HG03196 (cell line): ENCODE data around the gene MYL2.

ENCODE experiments used
- ATAC-seq: cut with Tn5 transposase; IDR thresholded peaks from one replicate; pipeline ENCODE4 v1.9.1; 2021; ENCODE audit not compliant: unreplicated experiment

Gene MYL2

DNA sequence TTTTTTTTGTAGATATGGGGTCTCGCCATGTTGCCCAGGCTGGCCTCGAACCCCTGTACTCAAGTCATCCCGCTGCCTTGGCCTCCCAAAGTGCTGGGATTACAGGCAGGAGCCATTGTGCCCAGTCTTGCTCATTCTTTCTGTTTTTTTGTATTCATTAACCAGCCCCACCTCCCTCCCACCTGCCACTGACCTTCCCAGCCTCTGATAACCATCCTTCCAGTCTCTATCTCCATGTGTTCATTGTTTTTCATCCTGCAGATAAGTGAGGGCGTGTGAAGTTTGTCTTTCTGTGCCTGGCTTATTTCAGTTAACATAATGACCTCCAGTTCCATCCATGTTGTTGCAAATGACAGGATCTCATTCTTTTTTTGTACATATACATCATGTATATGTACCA, 19.0 kb downstream of the MYL2 start:
- no peak for ATAC-seq

GRCh38 chr12:110896559-110896958, 23.8 kb downstream of the MYL2 start:
- no peak for ATAC-seq

DNA sequence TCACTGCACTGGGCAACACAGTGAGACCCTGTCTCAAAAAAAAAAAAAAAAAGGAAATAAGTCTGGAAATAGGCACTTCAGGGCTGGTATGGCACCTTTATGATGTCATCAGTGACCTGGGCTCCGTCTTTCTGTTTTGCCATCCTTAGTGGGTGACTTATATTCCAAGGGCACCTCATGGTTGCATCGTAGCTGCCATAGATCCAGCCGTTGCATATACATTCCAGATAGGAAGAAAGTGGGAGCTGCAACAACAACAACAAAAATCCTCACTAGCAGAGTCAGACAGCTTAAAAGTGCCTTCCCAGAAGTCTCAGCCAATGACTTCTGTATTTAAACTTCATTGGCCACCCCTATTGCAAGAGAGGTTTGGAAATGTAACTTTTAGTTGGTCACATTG, 26.4 kb downstream of the MYL2 start:
- no peak for ATAC-seq

GRCh38 chr12:110889361-110889760, 31.0 kb downstream of the MYL2 start:
- no peak for ATAC-seq

- ATAC-seq, result no peak
These were observed 32.0 kb downstream of the MYL2 start for GRCh38 chr12:110888256-110888991.

DNA sequence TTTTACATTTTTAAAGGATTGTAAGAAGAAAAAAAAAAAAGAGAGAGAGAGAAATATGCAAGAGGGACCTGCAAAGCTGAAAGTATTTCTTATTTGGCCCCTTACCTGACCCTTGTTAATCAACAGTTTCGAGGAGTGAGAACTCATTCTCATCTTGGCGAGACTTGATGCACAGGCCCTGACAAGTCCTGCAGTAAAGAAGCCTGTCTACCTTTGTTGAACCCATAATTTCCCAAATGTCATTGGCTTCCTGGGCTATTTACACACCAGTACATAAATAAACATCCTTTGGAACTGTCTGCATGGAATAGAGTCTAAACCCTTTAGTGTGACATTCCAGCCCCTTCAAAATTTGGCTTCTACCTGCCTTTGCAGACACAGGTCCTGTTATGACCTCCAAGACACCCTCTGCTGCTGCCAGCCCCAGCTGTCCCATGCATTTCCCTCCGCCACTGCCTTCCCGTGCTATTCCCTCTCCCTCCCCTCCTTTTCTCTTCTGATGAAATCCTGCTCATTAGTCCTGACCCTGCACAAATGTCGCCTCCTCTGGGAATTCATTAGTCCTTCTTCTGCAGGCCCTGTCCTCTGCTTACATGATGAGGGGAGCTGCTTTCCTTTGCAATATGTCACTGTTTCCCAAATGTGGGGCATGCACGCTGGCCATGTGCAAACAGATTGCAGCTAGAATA, 35.1 kb downstream of the MYL2 start:
- ATAC-seq, result no peak

DNA sequence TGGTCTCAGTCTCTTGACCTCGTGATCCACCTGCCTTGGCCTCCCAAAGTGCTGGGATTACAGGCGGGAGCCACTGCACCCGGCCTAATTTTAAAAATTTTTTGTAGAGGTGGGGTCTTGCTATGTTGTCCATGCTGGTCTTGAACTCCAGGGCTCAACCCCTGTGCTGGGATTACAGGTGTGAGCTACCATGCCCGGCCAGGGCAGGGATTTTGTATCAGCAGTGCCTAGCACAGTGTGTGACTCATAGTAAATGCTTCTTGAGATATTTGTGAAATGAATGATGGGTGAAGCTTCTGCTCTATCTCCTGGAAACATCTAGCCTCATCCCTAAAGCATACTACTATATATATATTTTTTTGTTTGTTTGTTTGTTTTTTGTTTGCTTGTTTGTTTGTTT, 37.1 kb downstream of the MYL2 start:
- ATAC-seq, result no peak

DNA sequence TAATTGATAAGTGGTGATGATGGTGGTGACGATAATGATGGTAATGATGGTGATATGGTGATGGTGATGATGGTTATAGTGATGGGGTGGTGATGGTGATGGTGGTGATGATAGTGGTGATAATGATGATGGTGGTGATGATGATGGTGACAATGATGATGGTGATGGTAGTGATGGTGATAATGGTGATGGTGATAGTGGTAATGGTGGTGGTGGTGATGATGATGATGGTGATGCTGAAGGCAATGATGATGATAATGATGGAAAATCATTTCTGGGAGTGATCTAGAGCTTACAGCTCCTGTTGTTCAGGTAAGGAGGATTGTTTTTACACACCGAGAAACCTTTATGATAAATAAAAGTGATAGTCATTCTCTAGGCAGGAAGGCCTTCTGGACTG, 39.7 kb downstream of the MYL2 start:
- no peak for ATAC-seq

DNA sequence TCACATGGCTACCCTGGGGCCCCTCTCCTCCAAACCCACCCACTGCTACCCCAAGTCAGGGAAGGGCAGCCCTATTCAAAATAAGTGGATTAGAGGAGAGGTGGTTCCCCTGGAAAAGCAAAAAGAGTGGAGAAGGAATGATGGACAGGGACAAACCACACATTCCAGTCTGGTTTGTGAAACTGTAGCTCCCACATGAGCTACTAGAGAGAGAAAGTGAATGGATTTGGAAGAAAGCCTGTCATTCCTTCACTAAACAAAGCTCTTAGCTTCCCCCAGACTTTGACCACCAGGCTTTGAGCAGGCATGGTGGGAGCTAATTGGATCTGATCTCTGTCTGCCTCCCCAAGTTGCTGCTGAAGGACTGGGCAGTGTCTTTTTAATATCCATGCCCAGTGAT, 45.6 kb downstream of the MYL2 start:
- ATAC-seq, result no peak

- no peak for ATAC-seq
These were observed 46.0 kb downstream of the MYL2 start for GRCh38 chr12:110874351-110874750.

DNA sequence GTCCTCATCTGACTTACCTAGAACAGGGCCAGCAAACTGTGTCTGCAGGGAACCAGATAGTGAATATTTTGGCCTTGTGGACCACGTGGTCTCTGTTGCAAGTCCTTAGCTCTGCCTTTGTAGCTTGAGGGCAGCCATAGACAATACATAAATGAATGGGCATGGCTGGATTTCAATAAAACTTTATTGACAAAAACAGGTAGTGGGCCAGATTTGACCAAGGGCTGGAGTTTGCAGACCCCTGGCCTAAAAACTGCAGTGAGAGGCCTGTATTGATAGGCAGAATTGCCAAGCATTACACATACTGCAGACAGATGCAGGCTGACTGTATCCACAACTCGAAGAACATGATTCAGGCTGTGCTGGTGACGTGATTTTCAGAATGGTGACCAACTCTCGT, 48.3 kb downstream of the MYL2 start:
- ATAC-seq, result no peak

GRCh38 chr12:110869803-110870202, 50.6 kb downstream of the MYL2 start:
- no peak for ATAC-seq

DNA sequence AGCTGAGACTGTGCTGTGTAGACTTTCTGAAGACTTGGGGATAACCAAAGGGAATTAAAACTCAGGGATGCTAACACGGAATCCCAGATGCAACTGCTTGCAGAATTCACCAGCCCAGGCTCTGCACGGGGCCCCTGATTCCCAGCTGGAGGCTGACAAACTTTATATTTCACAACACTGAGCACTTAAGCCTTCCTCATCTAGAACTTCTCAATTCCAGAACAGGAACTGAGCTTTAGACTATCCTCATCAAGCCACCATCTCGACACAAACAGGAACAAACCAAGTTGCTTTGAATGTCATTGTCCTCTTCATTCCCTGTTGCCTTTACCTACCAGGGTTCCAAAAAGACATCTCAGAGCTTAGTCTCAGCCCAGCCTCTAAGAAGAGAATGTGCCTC, 51.4 kb downstream of the MYL2 start:
- no peak for ATAC-seq

DNA sequence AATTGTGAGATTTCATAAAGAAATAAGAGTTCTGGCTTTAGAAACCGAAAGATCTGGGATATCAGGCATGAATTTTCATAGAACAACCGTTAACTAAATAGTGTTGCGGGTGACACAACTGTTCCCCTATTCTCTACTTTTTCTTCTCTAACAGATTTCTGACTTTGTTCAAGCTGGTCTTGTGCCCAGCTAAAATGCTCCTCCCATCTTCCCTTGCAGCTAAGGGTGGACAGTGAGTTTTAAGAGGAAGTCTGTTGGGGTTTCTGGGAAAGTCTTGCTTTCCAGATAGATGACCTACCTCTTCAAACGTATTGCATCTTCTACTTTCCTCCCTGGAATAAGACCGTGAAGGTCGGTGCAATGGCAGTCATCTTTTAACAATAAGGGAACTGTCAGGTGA, 54.9 kb downstream of the MYL2 start:
- ATAC-seq, result no peak

DNA sequence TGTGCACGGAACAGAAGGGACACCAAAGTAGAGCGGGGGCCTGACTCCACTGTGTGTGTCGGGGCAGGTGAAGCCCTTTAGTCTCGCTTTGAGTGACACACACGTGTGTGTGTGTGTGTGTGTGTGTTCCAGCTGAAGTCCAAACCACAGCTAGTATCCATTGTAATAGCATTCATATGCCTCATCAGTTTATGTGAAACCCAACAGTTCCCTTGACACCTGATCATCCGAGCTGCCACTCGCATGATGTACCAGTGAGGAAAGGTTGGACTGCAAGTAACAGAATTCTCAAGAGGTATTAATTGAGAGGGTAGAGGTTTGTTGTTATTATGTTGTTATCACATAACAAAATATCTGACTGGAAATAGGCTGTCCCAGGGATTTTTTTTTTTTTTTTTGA, 57.2 kb downstream of the MYL2 start:
- no peak for ATAC-seq

GRCh38 chr12:110862329-110862728, 58.0 kb downstream of the MYL2 start:
- ATAC-seq, result no peak

DNA sequence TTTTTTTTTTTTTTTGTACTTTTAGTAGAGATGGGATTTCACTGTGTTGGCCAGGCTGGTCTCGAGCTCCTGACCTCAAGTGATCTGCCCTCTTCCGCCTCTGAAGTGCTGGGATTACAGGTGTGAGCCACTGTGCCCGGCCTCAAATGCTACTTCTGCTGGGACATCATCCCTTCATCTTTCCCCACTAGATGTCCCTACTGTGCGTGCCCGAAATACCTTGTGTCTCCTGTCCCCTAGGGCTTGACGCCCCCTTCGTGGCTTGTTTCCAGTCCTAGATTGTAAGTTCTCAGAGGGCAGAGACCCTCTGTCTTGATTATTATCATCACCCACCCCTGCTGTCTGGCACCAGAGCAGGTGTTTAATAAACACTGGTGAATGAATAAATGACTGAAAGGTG, 58.6 kb downstream of the MYL2 start:
- ATAC-seq, result no peak
